Subcutaneous adipose tissue (tissue), 4 donors: ENCODE data around the gene TCF12. TPM values are rescaled to one million over a fixed set of nuclear protein-coding genes. Genes with fewer than 3 reads are reported as not detected.

Experiments
- total RNA-seq, 4 donors: library from RNA; depleted of rRNA; stranded (reverse); fragments of >200 nt; gene quantifications; one replicate each; pipeline ENCODE4 v1.1.0, GENCODE V29; 2016
- TF ChIP-seq, protein P1 (sequence below): fragments of 450-650 bp; IDR thresholded peaks from one replicate; pipeline ENCODE4 v1.5.1; 2016; ENCODE audit warnings: low read depth, mild to moderate bottlenecking, control low read depth, antibody characterized with exemption, moderate library complexity

TCF12 gene
- total RNA-seq, 4 donors from 2014 or later = 138 to 171 (median 166) TPM

DNA sequence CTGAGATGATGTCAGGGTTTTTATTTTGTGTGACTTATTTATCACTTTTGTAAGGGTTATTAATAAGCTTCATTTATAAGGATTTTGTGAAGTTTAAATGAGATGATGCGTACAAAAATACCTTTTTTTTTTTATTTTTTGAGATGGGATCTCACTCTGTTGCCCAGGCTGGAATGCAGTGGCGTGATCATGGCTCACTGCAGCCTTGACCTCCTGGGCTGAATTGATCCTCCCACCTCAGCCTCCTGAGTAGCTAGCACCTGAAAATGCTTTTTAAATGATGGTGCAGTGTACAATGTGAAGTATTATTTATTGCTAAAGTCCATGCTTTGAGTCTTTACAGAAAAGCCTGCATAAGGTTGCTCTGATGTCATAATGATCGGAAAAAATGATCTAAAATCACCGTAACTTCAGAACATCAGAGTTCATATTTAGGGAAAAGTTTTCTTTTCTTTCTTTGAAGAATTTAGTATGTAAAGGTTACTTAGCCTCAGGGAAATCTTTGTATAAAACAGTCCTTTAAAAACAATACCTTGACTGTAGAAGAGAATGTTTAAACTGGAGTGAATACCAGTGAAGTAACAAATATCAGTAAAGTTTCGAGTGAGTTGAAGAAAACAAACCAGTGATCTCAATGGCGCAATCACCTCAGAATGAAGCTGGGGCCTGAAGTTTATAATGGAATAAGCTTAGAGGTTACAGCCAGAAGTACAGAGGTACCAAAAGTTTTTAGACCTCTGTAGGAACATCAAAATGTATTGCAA is 29.7 kb downstream of the TCF12 start:
- TF ChIP-seq, protein P1, sequence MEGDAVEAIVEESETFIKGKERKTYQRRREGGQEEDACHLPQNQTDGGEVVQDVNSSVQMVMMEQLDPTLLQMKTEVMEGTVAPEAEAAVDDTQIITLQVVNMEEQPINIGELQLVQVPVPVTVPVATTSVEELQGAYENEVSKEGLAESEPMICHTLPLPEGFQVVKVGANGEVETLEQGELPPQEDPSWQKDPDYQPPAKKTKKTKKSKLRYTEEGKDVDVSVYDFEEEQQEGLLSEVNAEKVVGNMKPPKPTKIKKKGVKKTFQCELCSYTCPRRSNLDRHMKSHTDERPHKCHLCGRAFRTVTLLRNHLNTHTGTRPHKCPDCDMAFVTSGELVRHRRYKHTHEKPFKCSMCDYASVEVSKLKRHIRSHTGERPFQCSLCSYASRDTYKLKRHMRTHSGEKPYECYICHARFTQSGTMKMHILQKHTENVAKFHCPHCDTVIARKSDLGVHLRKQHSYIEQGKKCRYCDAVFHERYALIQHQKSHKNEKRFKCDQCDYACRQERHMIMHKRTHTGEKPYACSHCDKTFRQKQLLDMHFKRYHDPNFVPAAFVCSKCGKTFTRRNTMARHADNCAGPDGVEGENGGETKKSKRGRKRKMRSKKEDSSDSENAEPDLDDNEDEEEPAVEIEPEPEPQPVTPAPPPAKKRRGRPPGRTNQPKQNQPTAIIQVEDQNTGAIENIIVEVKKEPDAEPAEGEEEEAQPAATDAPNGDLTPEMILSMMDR = no peak

GRCh38 chr15:56948764-56949101 is 30.3 kb downstream of the TCF12 start:
- TF ChIP-seq, protein P1 = no peak

GRCh38 chr15:56950979-56951378 is 32.5 kb downstream of the TCF12 start:
- TF ChIP-seq, protein P1 = no peak

DNA sequence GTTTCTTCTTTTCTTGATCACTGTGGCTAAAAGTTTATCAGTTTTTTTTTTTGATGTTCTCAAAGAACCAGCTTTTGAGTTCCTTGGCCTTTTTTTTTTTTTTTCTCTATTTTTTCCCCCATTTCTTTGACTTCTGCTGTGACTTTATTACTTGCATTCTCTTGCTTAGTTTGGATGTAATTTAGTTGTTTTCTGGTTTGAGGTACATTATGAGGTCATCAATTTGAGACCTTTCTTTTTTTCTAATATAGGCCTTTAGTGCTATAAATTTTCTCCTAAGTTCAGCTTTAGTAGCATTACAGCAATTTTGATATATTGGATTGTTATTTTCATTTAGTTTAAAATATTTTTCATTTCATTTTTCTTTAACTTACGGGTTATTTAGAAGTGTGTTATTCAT is 35.3 kb downstream of the TCF12 start:
- TF ChIP-seq, protein P1 = no peak

- TF ChIP-seq, protein P1 = no peak
Observed at GRCh38 chr15:56956538-56956937, 38.1 kb downstream of the TCF12 start.

DNA sequence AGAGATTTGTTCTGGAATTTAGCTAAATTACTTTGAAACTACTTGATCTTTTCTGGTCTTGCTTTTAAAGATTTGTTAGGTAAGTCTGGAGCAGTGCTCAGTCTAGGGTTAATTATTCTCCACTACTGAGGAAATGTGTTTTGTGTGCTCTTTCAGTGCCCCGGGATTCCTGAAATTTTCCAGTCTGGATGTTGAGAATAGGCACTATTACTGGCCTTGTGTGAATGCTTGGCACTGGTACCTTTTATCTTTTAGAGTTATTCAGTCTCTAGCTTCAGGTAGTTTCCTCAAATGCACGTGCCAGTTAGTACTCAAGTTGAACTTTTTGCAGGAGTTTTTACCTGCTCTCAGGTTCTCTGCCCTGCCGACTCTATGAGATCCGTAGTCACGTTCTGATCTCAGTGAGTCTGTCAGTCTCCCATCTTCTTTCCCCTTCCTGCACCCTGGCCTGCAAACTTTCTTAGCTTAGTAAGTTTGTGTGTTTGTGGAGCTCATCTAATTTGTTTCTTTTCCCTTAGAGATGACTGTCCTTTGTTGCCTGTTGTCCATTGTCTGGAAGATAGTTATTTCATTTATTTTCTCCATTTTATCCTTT is 39.5 kb downstream of the TCF12 start:
- TF ChIP-seq, protein P1 = no peak

DNA sequence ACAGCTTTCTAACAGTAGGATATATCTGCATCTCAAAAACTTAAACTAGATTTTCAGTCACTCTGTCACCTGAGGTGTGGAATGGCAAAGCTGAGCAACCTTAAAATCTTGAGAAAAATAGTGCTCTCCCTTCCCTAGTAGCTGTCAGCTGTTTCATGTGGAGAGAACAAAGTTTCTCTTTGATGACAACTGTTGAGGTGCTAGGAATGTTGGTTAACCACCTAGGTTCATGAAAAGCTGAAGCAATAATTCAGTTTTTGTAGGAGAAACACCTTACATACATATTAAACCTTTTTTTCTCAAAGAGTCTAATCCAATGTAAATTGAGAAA is 40.8 kb downstream of the TCF12 start:
- TF ChIP-seq, protein P1 = no peak
